Activated CD8-positive, alpha-beta memory T cell treated with anti-CD3 and anti-CD28 coated beads for 36 hours (primary cell): ENCODE measurements around the gene PDE4B. TPM values are rescaled to one million over a fixed set of nuclear protein-coding genes. Genes with fewer than 3 reads are reported as not detected.
"Not testable (repeated sequence)": the region's sequence is repeated elsewhere in the genome, so short reads cannot be mapped to it uniquely, and the experiment has no call there.

Source experiments
- CTCF ChIA-PET: fragments of 350-600 bp; sonication (Branson Sonifier 250); formaldehyde crosslinking; loops from one replicate; lab custom pipeline; 2021; ENCODE audit warnings: antibody characterized with exemption; lab: Charles Lee
- POLR2A ChIA-PET: fragments of 350-600 bp; sonication (Branson Sonifier 250); formaldehyde crosslinking; loops from one replicate; lab custom pipeline; 2021; ENCODE audit warnings: antibody characterized with exemption; lab: Charles Lee
- total RNA-seq, 2 experiments: library from RNA; stranded (reverse); gene quantifications; one replicate each; pipeline ENCODE4 v1.2.3, GENCODE V29; 2021

PDE4B gene
- total RNA-seq, 2 experiments from 2014 or later: 32.2 to 33.8 TPM

- POLR2A ChIA-PET: no interaction called here
- CTCF ChIA-PET: no interaction called here
Observed at GRCh38 chr1:65979136-65980044, 186.7 kb downstream of the PDE4B start.

GRCh38 chr1:65980237-65980636, 187.5 kb downstream of the PDE4B start:
- ChIA-PET CTCF (no interaction called here), POLR2A (no interaction called here)

GRCh38 chr1:65983500-65983899, 190.8 kb downstream of the PDE4B start:
- CTCF ChIA-PET: no interaction called here
- POLR2A ChIA-PET: no interaction called here

GRCh38 chr1:65985393-65986066, 192.8 kb downstream of the PDE4B start:
- CTCF ChIA-PET: no interaction called here
- POLR2A ChIA-PET: no interaction called here

DNA sequence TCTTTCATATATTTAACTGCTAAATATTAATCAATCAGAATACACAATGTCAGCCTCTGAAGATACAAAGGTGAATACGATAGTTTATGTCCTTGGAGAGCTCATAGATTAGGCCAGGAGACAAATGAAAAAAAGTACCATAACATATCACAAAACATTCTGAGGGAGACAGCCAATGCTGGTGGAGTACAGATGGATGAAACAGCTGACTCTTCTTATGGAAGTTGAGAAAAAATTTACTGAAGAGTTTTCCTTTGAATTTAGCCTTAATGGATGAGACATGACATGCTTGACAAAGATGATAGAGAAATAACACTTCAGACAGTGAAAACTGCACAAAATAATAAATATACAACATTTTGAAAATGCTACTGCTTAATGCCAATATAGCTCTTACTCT, 193.5 kb downstream of the PDE4B start:
- ChIA-PET CTCF (no interaction called here), POLR2A (no interaction called here)

GRCh38 chr1:65990161-65990560, 197.5 kb downstream of the PDE4B start:
- ChIA-PET POLR2A (no interaction called here), CTCF (no interaction called here)

DNA sequence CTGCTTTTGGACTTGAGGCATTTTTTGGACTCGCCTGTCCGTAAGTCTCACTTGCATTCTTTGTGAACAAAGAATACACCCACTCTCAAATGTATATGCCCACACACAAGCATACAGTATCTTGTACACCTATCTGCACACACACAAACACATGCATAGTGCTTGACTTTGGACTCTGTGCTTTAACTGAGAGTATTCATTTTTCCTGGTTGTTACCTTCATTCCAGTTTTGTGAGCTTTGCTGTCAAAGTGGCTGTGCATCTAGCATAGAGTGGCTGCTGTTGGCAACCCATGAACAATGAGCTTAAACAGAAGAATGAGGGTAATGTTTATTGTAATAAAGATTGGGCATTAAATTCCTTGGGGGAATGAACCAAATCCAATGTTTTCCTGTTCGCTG, 199.0 kb downstream of the PDE4B start:
- CTCF ChIA-PET: interaction anchor here (0.8 kb wide), 1 partner anchor 251 kb away, joined by 3 read pairs; no protein-coding TSS in a partner anchor
- POLR2A ChIA-PET: no interaction called here

DNA sequence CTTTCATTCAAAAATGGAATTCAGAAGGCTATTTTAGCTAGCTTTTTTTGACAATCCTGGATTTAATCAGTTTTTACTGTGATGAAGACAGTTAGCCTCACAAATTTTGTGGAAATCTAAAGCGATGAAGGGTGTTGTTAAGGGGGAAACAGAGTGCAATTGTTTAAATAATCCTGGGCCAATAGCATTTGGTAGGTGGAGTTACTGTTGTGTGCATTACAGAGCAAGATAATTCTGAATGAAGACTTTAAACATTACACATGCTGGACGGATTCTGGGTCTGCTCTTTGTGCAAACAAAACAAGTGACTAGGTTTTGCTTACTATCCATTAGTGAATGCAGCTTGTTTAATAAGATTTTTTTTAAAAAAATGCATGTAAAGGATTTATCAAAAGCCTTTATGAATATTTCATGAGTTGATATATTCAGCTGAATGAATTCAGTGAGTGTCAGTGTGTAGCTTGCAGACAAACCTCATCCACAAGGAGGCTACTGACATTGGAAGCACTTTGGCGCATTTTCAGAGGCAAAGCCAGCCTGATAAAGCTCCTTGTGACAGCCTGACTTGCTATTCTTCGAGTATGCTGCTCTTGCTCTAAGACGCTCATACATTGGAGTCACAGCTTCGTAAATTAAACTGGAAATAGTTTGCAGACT, 199.6 kb downstream of the PDE4B start:
- ChIA-PET POLR2A (no interaction called here), CTCF (interaction anchor here (0.8 kb wide), 1 partner anchor 251 kb away, joined by 3 read pairs; no protein-coding TSS in a partner anchor)

DNA sequence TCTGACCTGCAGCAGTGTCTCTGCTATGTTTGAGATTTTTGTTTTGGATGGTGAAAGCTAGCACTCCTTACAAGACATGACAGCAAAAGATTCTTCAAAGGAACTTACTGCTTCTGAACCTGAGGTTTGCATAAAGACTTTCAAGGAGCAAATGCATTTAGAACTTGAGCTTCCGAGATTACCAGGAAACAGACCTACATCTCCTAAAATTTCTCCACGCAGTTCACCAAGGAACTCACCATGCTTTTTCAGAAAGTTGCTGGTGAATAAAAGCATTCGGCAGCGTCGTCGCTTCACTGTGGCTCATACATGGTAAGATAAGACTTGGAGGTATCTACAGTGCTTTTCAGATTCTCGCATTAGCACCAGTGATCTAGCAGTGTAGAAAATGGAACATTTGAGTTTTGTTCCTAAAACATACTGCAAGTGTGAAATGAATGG, 200.2 kb downstream of the PDE4B start:
- ChIA-PET POLR2A (no interaction called here), CTCF (no interaction called here)

DNA sequence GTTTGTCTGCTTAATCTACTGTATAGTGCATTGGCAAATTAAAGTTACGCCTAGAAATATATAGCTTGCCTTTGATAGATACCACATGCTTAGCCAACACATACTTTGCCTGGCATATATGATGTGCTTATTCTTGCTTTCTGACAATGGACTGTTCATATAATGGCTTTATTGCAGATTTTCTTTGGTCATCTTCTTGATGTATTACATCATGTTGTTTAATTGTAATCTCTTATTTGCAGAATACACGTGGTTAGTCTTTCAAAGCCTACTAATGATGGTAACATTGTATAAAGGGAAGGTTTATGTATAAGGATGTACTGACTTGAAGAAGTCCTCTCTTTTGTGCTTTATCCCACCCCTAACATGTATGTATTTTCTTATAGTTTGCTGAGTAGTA, 201.5 kb downstream of the PDE4B start:
- POLR2A ChIA-PET: no interaction called here

DNA sequence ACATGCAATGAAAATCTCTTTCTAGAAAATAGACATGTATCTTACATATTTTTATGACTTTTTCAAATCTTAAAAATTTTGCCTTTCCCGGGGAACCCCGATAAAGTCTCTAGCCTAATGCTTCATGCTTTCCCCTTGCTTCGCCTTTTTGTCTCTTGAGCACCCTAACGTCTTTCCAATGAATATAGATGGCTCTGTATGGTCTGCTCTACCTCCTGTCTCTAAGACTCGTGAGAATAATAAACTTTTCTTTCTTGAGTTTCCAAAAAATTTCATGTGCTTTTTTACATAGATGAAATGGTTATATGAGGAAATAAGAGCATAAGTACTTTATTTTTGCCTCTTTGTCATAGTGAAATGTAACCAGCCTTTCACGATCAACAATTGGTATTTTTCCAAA, 202.6 kb downstream of the PDE4B start:
- ChIA-PET CTCF (no interaction called here), POLR2A (no interaction called here)

More for the DNA sequence above, 201.5 kb downstream of the PDE4B start:
- CTCF ChIA-PET: no interaction called here

- CTCF ChIA-PET: no interaction called here
- POLR2A ChIA-PET: no interaction called here
Observed at GRCh38 chr1:65995928-65996327, 203.2 kb downstream of the PDE4B start.

DNA sequence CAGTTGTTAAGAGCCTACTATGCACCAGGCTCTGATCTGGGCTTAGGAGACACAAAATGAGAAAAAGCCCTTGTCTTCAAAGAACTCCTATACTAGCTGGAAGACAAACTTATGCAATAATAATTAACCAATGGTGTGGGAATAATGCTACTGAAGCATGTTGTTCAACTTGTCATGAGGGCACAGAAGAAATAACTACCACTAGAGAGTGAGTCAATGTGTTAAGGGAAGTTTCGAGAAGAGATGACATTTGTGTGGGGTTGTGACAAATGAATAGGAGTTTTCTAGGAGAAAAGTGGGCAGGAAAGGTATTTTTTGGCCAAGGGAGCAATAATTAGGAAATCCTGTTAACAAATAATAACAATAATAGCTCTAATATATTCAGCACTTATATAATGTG, 205.0 kb downstream of the PDE4B start:
- ChIA-PET POLR2A (no interaction called here), CTCF (no interaction called here)

DNA sequence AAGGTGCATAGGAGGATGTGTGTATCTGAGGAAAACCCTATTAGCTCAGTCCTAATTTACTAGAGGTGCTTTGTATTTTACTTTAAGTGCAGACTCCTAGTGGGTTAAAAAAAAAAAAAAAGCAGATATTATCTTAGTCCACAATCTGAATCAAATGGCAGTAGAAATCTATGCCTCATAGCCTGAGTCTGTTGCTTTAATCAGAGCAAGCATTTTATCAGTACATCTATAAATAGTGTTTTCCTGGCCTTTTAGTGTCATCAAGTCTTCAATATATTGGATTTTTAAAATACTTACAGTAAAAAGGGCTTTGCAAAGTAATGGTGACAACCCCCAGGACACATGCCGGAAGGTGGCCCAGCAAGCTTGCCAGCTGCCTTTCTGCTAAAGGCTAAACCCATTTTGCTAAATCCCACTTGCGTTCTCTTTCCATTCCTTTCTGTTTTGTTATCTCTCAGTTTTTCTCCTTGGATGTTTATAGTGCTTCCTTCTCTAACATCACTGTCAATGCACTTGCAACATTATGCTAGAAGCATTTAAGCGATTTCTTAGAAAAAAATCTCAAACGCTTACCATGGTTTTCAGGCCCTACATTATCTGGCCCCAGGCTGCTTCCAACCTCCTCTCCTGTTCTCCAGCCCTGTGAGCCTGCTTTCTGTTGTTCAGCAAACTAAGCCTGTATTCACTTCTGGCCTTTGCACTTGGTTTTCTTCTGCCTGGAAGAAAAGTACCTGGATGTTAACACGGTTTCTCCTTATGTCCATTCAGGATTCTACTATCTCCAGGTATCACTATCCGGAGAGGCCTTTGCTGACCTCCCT, 206.3 kb downstream of the PDE4B start:
- CTCF ChIA-PET: no interaction called here
- POLR2A ChIA-PET: no interaction called here

- ChIA-PET POLR2A (no interaction called here), CTCF (no interaction called here)
Observed at GRCh38 chr1:66000033-66000637, 207.4 kb downstream of the PDE4B start.

DNA sequence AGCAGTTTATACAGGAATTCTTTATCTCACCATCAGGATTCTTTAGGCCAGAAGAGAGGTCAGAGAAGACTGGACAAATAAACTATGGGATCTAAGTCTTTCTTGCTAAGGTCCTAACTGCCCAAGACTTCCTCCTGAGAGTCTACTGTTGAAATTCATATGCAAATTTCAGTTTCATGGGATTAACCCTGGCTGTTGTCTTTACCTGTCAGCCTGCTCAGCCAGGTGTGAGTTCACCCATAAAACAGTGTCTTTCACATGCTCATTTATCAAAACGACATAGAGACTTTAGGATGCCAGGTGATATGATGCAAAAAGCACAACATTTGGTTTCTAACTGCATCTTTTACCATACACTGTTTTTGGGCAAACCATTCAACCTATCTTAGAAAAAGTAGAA, 211.0 kb downstream of the PDE4B start:
- POLR2A ChIA-PET: no interaction called here
- CTCF ChIA-PET: no interaction called here

DNA sequence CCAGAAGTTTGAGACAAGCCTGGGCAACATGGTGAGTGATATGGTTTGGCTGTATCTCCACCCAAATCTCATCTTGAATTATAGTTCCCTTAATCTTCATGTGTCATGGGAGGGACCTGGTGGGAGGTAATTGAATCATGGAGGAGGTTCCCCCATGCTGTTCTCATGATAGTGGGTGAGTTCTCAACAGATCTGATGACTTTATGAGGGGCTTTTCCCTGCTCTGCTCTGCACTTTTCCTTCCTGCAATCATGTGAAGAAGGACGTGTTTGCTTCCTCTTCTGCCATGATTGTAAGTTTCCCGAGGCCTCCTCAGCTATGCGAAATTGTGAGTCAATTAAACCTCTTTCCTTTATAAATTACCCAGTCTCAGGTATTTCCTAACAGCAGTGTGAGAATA, 213.8 kb downstream of the PDE4B start:
- POLR2A ChIA-PET, CTCF ChIA-PET: not testable (repeated sequence)

- CTCF ChIA-PET: no interaction called here
- POLR2A ChIA-PET: no interaction called here
Observed at GRCh38 chr1:66012106-66012784, 219.6 kb downstream of the PDE4B start.
